ENCODE results near the gene CHMP4A.

CHMP4A gene

GRCh38 chr14:24189460-24189859, 23.8 kb downstream of the CHMP4A start:
- TF ChIP-seq CTCF (IDR thresholded peaks at IDR 0.05; ENCODE audit: borderline replicate concordance, insufficient read depth, low read depth, low read length): no peak
- H3K4me3 ChIP-seq (ENCODE audit: low read depth, low read length): no peak overlapping the region

GRCh38 chr14:24189059-24189375, 24.3 kb downstream of the CHMP4A start:
- no peak for TF ChIP-seq CTCF (IDR thresholded peaks at IDR 0.05; ENCODE audit: borderline replicate concordance, insufficient read depth, low read depth, low read length)
- no peak overlapping the region for H3K4me3 ChIP-seq (ENCODE audit: low read depth, low read length)

GRCh38 chr14:24188251-24189058, 24.8 kb downstream of the CHMP4A start, which contains the start of gene IPO4:
TSS of gene IPO4 (minus strand) at chr14:24188816. CDS start at chr14:24188787, 29 bp downstream.
- peak within 1 kb of the TSS; percentile 66 for H3K4me3 ChIP-seq (ENCODE audit: low read depth, low read length)
- TF ChIP-seq CTCF (IDR thresholded peaks at IDR 0.05; ENCODE audit: borderline replicate concordance, insufficient read depth, low read depth, low read length): no peak

- peak overlapping the region; percentile 66 for H3K4me3 ChIP-seq (ENCODE audit: low read depth, low read length)
- no peak for TF ChIP-seq CTCF (IDR thresholded peaks at IDR 0.05; ENCODE audit: borderline replicate concordance, insufficient read depth, low read depth, low read length)
Observed at GRCh38 chr14:24187539-24187915, 25.8 kb downstream of the CHMP4A start.

- TF ChIP-seq CTCF (IDR thresholded peaks at IDR 0.05; ENCODE audit: borderline replicate concordance, insufficient read depth, low read depth, low read length): no peak
- no peak overlapping the region for H3K4me3 ChIP-seq (ENCODE audit: low read depth, low read length)
Observed at GRCh38 chr14:24186831-24187538, 26.3 kb downstream of the CHMP4A start.

GRCh38 chr14:24185741-24186140, 27.5 kb downstream of the CHMP4A start:
- no peak overlapping the region for H3K4me3 ChIP-seq (ENCODE audit: low read depth, low read length)
- TF ChIP-seq CTCF (IDR thresholded peaks at IDR 0.05; ENCODE audit: borderline replicate concordance, insufficient read depth, low read depth, low read length): no peak

GRCh38 chr14:24185026-24185425, 28.3 kb downstream of the CHMP4A start:
- no peak for TF ChIP-seq CTCF (IDR thresholded peaks at IDR 0.05; ENCODE audit: borderline replicate concordance, insufficient read depth, low read depth, low read length)
- H3K4me3 ChIP-seq (ENCODE audit: low read depth, low read length): no peak overlapping the region

Measured in GM12875 (cell line).